ENCODE measurements around the gene TAAR6. TPM values are rescaled to one million over a fixed set of nuclear protein-coding genes. Genes with fewer than 3 reads are reported as not detected.
"Not testable (repeated sequence)": the region's sequence is repeated elsewhere in the genome, so short reads cannot be mapped to it uniquely, and the experiment has no call there.

The TAAR6 gene, protein sequence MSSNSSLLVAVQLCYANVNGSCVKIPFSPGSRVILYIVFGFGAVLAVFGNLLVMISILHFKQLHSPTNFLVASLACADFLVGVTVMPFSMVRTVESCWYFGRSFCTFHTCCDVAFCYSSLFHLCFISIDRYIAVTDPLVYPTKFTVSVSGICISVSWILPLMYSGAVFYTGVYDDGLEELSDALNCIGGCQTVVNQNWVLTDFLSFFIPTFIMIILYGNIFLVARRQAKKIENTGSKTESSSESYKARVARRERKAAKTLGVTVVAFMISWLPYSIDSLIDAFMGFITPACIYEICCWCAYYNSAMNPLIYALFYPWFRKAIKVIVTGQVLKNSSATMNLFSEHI
- not detected for total RNA-seq
- long read RNA-seq = 0 reads

- DNase-seq (no peak), ATAC-seq (no peak)
- intact Hi-C loops (cut with DNase I) = no loop called here
Observed at GRCh38 chr6:132570221-132570777, at the start of gene TAAR6. TSS of gene TAAR6 (plus strand) at chr6:132570322. CDS start at chr6:132570322, 0 bp downstream.

DNA sequence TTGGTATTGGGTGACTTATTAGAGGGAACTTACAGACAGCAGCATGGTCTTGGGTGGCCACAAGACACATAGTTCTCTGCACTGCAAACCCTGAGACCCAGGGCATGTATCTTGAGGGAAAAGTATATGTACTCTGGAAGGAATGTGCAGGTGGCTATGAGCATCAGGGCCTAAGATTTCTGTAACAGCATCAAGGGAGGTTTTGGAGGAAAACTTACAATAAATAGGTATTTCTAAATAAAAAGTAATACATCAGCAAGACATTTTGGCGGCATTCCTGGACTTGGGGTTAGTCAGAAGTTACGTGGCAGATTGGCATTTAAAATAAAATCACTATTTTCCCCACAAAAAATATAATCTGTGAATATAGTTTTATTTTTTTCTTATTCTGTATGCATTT lies 49.2 kb upstream of the TAAR6 start:
- no peak for ATAC-seq
- DNase-seq = no peak

GRCh38 chr6:132524646-132525045 lies 45.5 kb upstream of the TAAR6 start:
- DNase-seq (no peak), ATAC-seq (no peak)
- intact Hi-C loops (cut with DNase I) = loop anchor here in 1 of 2 donors (10.0 kb wide), 1 partner anchor 250 kb away; no protein-coding TSS in a partner anchor

More for the DNA sequence above, 49.2 kb upstream of the TAAR6 start:
- intact Hi-C loops (cut with DNase I) = loop anchor here in 1 of 2 donors (10.0 kb wide), 1 partner anchor 254 kb away; no protein-coding TSS in a partner anchor

DNA sequence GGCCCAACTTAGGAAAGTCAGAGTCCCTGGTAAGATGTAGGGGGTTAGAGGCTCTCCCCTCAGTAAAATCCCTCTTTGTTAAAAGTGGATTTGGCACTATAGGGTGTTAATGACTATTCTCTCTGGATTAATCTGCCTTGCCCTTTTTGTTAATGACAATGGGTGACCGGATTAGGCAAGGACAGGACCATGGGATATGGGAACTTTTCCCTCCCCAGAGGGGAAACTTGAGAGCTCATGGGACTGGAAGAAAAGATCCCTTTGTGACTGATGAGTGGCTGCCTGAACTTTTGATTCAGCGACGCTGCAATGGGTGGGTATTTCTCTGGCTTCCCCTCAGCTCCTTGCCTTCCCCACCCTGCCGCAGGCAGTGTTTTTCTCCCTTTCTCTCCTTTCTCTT lies 44.3 kb upstream of the TAAR6 start:
- intact Hi-C loops (cut with DNase I) = loop anchor here in 1 of 2 donors (10.0 kb wide), 1 partner anchor 249 kb away; no protein-coding TSS in a partner anchor
- DNase-seq (no peak), ATAC-seq (no peak)

GRCh38 chr6:132526461-132526860 lies 43.7 kb upstream of the TAAR6 start:
- intact Hi-C loops (cut with DNase I) = loop anchor here in 1 of 2 donors (10.0 kb wide), 1 partner anchor 248 kb away; no protein-coding TSS in a partner anchor
- ATAC-seq = no peak
- DNase-seq = no peak

- DNase-seq (no peak), ATAC-seq (no peak)
- intact Hi-C loops (cut with DNase I) = loop anchor here in 1 of 2 donors (10.0 kb wide), 1 partner anchor 247 kb away; no protein-coding TSS in a partner anchor
Observed at GRCh38 chr6:132527791-132528190, 42.3 kb upstream of the TAAR6 start.

- intact Hi-C loops (cut with DNase I) = loop anchor here (10.0 kb wide), 2 partner anchors 234 to 1024 kb away; no protein-coding TSS in a partner anchor
- peak; percentile 64 to 72 for ATAC-seq
- peak; percentile 48 for DNase-seq
Observed at GRCh38 chr6:132530293-132530974, 39.7 kb upstream of the TAAR6 start.

DNA sequence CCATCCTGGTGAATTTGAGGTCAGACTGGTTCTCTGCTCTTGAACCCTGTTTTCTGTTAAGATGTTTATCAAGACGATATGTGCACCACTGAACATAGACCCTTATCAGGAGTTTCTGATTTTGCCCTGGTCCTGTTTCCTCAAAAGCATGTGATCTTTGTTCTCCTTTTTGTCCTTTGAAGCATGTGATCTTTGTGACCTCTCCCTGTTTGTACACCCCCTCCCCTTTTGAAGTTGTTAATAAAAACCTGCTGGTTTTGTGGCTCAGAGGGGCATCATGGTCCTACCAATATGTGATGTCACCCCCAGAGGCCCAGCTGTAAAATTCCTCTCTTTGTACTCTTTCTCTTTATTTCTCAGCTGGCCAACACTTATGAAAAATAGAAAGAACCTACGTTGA lies 35.6 kb upstream of the TAAR6 start:
- intact Hi-C loops (cut with DNase I) = loop anchor here (10.0 kb wide), 2 partner anchors 230 to 1020 kb away; no protein-coding TSS in a partner anchor
- not testable (repeated sequence) for DNase-seq, ATAC-seq

DNA sequence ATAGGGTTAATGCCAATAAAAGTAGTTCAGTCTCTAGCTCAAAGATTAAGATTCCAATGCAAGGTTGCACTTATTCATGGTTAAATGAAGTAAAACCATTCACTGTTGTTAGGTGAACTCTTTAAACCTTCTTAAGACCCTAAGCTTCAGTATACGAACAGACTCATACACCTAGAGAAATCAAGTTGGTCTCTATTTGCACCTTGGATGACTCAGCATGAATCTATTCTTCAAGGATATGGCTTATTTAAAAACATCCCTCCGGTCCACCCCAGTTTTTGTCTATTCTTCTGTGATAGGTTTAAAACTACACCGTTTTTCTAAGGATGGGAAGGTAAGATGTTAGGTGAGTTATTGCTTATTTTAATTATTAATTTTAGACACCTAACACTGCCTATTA lies 33.0 kb upstream of the TAAR6 start:
- no peak for DNase-seq
- intact Hi-C loops (cut with DNase I) = loop anchor here (10.0 kb wide), 2 partner anchors 228 to 1018 kb away; no protein-coding TSS in a partner anchor
- ATAC-seq = no peak

DNA sequence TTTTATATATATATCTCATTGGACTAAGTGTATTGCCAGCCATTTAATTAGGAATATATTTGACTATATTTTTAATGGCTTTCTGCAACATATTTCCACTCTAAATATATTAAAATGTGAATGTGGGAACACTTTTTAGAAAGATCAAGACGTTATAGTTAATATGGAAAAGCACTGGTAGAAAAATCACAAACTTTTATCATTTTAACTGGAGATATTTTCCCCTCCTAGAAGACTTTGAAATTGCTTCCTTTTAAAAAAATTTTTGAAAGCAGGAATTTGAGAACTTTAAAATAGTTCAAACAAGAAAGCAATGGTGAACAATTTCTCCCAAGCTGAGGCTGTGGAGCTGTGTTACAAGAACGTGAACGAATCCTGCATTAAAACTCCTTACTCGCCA lies 32.1 kb upstream of the TAAR6 start, which contains the start of gene TAAR9:
TSS of gene TAAR9 (plus strand) at position 301 of the 400 bp plus-strand sequence. CDS start at position 314, 13 bp downstream.
- intact Hi-C loops (cut with DNase I) = loop anchor here (10.0 kb wide), 2 partner anchors 227 to 1017 kb away; no protein-coding TSS in a partner anchor
- DNase-seq = no peak
- no peak for ATAC-seq

DNA sequence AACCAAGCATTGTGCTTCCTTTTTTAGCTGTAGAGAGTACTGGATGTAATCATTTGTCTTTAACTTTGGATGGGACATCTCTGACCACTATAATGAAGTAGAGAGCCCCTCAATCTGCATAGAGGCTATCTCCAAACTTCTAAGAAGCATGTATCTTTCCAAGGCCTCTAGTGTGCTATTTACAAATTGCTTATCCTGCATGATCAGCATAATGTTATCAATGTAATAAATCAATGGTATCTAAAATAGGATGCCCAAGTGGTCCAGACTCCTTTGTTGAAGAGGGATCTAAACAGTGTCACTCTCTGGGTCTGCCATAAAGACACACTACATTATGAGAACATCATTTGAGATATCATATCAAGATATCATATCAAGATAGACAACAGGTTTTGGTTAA lies 25.3 kb upstream of the TAAR6 start:
- DNase-seq (no peak), ATAC-seq (no peak)
- intact Hi-C loops (cut with DNase I) = no loop called here

- intact Hi-C loops (cut with DNase I) = no loop called here
- ATAC-seq (no peak), DNase-seq (no peak)
Observed at GRCh38 chr6:132548746-132549463, 21.2 kb upstream of the TAAR6 start.

GRCh38 chr6:132551214-132551613 lies 18.9 kb upstream of the TAAR6 start:
- intact Hi-C loops (cut with DNase I) = no loop called here
- DNase-seq (no peak), ATAC-seq (no peak)

GRCh38 chr6:132552372-132552771 lies 17.8 kb upstream of the TAAR6 start, which contains the start of gene TAAR8:
TSS of gene TAAR8 (plus strand) at chr6:132552672. CDS start at chr6:132552693, 21 bp downstream.
- DNase-seq (no peak), ATAC-seq (no peak)
- intact Hi-C loops (cut with DNase I) = no loop called here

DNA sequence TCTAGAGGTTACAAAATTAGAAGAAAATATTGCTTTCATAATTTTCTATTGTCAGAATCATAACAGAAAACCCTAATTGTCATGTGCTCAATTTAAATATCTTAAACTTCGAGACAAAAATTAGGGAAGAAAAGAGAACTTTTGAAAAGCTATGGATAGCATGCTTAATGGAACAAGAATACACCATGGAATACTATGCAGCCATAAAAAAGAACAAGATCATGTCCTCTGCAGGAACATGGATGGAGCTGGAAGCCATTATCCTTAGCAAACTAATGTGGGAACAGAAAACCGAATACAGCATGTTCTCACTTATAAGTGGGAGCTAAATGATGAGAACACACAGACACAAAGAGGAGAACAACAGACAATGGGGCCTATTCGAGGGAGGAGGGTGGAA lies 10.0 kb upstream of the TAAR6 start:
- ATAC-seq; intact Hi-C loops (cut with DNase I); DNase-seq: not testable (repeated sequence)

- intact Hi-C loops (cut with DNase I) = no loop called here
- DNase-seq (no peak), ATAC-seq (no peak)
Observed at GRCh38 chr6:132566404-132566803, 3.7 kb upstream of the TAAR6 start.

DNA sequence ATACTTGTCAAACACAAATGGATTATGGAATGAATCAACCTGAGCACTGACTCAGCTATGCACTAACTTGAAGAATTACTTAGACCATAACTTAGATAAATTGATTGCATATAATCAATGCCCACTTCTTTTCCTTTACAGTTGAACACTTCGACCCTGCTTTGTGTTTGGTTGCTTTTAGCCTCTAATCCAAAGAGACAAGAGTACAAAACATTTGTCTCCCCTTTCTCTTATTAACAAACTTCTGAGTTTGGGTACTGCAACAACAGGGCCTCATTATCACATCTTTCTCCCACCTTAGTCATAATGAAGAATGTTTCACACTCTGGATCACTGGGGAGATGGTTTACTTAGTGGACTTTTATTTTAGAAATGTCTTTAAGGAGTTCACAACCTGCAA lies 2.6 kb upstream of the TAAR6 start:
- DNase-seq = no peak
- ATAC-seq = no peak
- intact Hi-C loops (cut with DNase I) = no loop called here

DNA sequence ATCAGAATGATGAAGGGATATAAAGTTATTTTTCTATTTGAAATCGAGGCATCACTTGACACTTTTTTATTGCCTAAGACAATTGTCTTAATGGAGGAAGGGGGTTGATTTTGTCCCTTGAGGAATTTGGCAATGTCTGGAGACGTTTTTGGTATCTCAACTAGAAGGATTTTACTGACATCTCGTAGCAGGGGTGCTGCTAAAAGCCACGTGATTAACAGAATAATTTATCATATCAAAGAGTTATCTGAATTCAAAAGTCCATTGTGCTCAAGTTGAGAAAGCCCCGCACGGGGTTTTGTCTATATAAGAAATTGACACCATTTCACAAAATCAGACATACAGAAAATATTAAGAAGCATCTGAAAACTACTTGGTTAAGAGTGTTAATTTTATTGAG lies 1.5 kb upstream of the TAAR6 start:
- intact Hi-C loops (cut with DNase I) = no loop called here
- no peak for ATAC-seq
- no peak for DNase-seq

GRCh38 chr6:132569170-132569569 lies 952 bp upstream of the TAAR6 start:
- DNase-seq (no peak), ATAC-seq (no peak)
- intact Hi-C loops (cut with DNase I) = no loop called here
